Astrocyte of the cerebellum (primary cell): Measurements from ENCODE around the gene MYO3B.
"Not testable (repeated sequence)": the region's sequence is repeated elsewhere in the genome, so short reads cannot be mapped to it uniquely, and the experiment has no call there.

Experiments
- DNase-seq: peaks from one replicate; pipeline ENCODE4 v3.0.0-alpha.2; 2011; ENCODE audit warnings: low read depth
- H3K4me3 ChIP-seq: 2 replicates; pipeline ENCODE4 v1.5.1; 2011; ENCODE audit warnings: mild to moderate bottlenecking, low read depth, low read length, moderate library complexity
- CTCF ChIP-seq: IDR thresholded peaks from 2 replicates; pipeline ENCODE4 v1.5.1; 2012; ENCODE audit warnings: low read length, low read depth, moderate library complexity, mild to moderate bottlenecking; ENCODE audit errors: missing control alignments
- in situ Hi-C: cut with HindIII; loops from 2 replicates; pipeline ENCODE4 v1.10.0; 2017; ENCODE audit warnings: low sequenced_read_pairs

Gene MYO3B

GRCh38 chr2:170258382-170258781 lies 80.4 kb downstream of the MYO3B start:
- H3K4me3 ChIP-seq: no peak overlapping the region
- in situ Hi-C loops: no loop called here
- TF ChIP-seq CTCF: no peak
- no peak for DNase-seq

- in situ Hi-C loops: no loop called here
- DNase-seq: no peak
- no peak for TF ChIP-seq CTCF
- no peak overlapping the region for H3K4me3 ChIP-seq
These were observed 82.2 kb downstream of the MYO3B start for GRCh38 chr2:170260188-170260587.

GRCh38 chr2:170261566-170261965 lies 83.6 kb downstream of the MYO3B start:
- TF ChIP-seq CTCF: no peak
- DNase-seq: no peak
- in situ Hi-C loops: no loop called here
- H3K4me3 ChIP-seq: no peak overlapping the region

- no peak for TF ChIP-seq CTCF
- H3K4me3 ChIP-seq: no peak overlapping the region
- in situ Hi-C loops: no loop called here
- DNase-seq: no peak
These were observed 84.4 kb downstream of the MYO3B start for GRCh38 chr2:170262343-170262742.

GRCh38 chr2:170262806-170263205 lies 84.9 kb downstream of the MYO3B start:
- in situ Hi-C loops: no loop called here
- no peak for TF ChIP-seq CTCF
- no peak for DNase-seq
- H3K4me3 ChIP-seq: no peak overlapping the region

- in situ Hi-C loops, DNase-seq, H3K4me3 ChIP-seq: not testable (repeated sequence)
These were observed 86.0 kb downstream of the MYO3B start for GRCh38 chr2:170263728-170264521.

- in situ Hi-C loops: no loop called here
- no peak overlapping the region for H3K4me3 ChIP-seq
- no peak for TF ChIP-seq CTCF
- DNase-seq: no peak
These were observed 86.5 kb downstream of the MYO3B start for GRCh38 chr2:170264522-170264860.
